ENCODE data around the gene EIF5. TPM values are rescaled to one million over a fixed set of nuclear protein-coding genes. Genes with fewer than 3 reads are reported as not detected.

EIF5 gene
- total and polyA plus RNA-seq, 8 donors = 159 to 239 (median 210) TPM

DNA sequence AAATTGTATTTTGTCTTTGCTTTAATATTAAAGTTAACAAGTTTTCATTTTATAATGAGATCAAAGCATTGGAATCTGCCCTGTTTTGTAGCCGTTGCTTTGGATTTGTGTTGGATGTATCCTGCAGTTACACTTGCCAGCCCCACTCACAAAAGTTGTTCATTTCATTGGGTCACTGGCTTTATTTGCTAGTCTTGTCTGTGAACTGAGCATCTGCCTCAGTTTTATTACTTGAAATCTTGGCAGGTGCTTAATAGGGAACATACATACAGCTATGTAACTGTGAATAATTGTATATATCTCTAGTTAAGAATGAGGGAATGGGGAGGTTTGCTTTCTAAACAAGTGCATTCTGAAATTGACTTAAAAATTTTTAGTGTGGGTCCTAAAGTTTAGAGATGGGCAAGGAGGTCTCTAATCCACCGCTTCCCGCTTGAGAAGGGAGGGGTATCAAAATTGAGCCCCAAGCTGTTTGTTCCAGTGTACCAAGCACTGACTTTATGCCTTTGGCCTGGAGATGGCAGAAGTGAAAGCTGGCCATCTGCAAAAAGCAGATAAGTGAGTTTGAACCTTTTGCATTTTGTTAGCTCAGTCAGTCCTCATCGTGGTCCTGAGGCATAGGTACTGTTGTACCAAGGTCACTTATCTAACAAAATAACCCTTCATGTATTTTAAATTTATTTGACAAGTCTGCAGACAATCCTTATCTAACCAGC is 9.3 kb downstream of the EIF5 start:
- no peak overlapping the region for H3K27ac ChIP-seq
- H3K4me1 ChIP-seq = peaks cover 0 to 3% of the 10 kb centered on the region in 2 donors
- no peak for TF ChIP-seq CTCF (IDR thresholded peaks at IDR 0.05)
- ATAC-seq = no peak
- H3K4me3 ChIP-seq = no peak overlapping the region
- peaks cover 10 to 69% of the 10 kb centered on the region in 2 donors for H3K36me3 ChIP-seq
- H3K27me3 ChIP-seq = no peaks in the 10 kb centered on the region
- H3K9me3 ChIP-seq = no peaks in the 10 kb centered on the region
- no peak for DNase-seq
- intact Hi-C loops (cut with DNase I) = no loop called here

DNA sequence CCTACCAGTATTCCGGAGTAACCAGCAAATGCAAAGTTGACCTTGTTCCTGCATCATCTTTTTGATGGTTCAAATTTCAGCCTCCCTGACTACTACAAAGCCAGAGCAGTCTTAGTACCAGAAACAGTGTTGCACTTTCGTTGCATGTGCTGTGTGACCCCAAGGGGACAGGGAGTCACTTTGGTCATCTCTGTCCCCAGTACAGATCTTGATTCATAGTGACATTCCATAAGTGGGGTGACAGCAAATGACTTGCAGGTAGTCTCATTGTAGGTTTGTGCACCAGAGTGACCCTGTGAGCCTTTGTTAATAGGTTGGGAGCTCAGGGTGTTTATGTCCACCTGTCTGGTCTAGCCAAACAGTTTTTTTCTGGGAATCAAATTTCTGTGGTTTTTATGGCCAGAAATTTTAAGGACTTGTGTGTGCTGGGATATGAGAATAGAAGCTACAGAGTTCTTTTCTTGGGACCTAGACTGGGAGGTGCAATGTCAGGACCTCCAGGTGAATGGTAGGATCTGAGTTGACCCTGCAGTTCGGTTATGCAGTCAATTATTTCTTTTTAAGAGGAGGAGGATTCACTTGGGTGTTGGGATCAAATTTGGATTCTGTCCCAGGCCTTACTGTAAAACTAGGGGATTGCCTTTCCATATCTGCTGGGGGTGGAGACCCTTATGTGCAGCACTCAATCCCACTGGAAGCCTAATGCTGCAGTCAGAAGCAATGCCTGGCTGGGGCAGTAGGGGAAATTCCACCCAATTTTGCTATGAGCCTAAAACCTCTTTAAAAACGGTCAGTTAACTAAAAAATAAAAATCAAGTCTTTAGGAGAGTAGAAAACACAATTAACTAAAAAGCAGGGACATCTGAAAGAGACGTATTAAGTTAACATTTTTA is 10.1 kb downstream of the EIF5 start:
- Histone ChIP-seq H3K27ac (no peak overlapping the region), H3K9me3 (no peaks in the 10 kb centered on the region), H3K36me3 (peaks cover 10 to 61% of the 10 kb centered on the region in 2 donors), H3K4me1 (no peaks in the 10 kb centered on the region), H3K27me3 (no peaks in the 10 kb centered on the region), H3K4me3 (no peak overlapping the region)
- no peak for TF ChIP-seq CTCF (IDR thresholded peaks at IDR 0.05)
- no peak for ATAC-seq
- DNase-seq = no peak
- intact Hi-C loops (cut with DNase I) = no loop called here

- H3K27me3 ChIP-seq = no peaks in the 10 kb centered on the region
- H3K4me1 ChIP-seq = no peaks in the 10 kb centered on the region
- ATAC-seq = no peak
- no peak for DNase-seq
- no peak for TF ChIP-seq CTCF (IDR thresholded peaks at IDR 0.05)
- H3K36me3 ChIP-seq = peaks cover 4 to 39% of the 10 kb centered on the region in 2 donors
- intact Hi-C loops (cut with DNase I) = no loop called here
- no peaks in the 10 kb centered on the region for H3K9me3 ChIP-seq
- H3K27ac ChIP-seq = no peak overlapping the region
- H3K4me3 ChIP-seq = no peak overlapping the region
Observed at GRCh38 chr14:103346286-103346685, 12.2 kb downstream of the EIF5 start.

GRCh38 chr14:103347091-103347815 is 13.2 kb downstream of the EIF5 start:
- no peak for DNase-seq
- no peak for ATAC-seq
- Histone ChIP-seq H3K27me3 (no peaks in the 10 kb centered on the region), H3K27ac (no peak overlapping the region), H3K36me3 (peaks cover 4 to 30% of the 10 kb centered on the region in 2 donors), H3K4me1 (no peaks in the 10 kb centered on the region), H3K9me3 (no peaks in the 10 kb centered on the region), H3K4me3 (no peak overlapping the region)
- no peak for TF ChIP-seq CTCF (IDR thresholded peaks at IDR 0.05)
- intact Hi-C loops (cut with DNase I) = no loop called here

Measured in left lung (tissue), 10 donors.